GM18520 (cell line): ENCODE results near the gene SNPH.
"Not testable (repeated sequence)": the region's sequence is repeated elsewhere in the genome, so short reads cannot be mapped to it uniquely, and the experiment has no call there.

ENCODE experiments used
- ATAC-seq: cut with Tn5 transposase; IDR thresholded peaks from one replicate; pipeline ENCODE4 v1.9.1; 2021; ENCODE audit not compliant: unreplicated experiment

The SNPH gene

GRCh38 chr20:1336699-1337367 lies 70.7 kb downstream of the SNPH start:
- no peak for ATAC-seq

GRCh38 chr20:1337441-1337840 lies 71.3 kb downstream of the SNPH start:
- no peak for ATAC-seq

GRCh38 chr20:1338096-1338495 lies 72.0 kb downstream of the SNPH start:
- ATAC-seq, result no peak

- no peak for ATAC-seq
Observed at GRCh38 chr20:1338801-1339200, 72.7 kb downstream of the SNPH start.

- no peak for ATAC-seq
Observed at GRCh38 chr20:1341561-1342265, 75.6 kb downstream of the SNPH start.

- not testable (repeated sequence) for ATAC-seq
Observed at GRCh38 chr20:1343446-1344124, 77.5 kb downstream of the SNPH start.

- no peak for ATAC-seq
Observed at GRCh38 chr20:1345030-1345755, 79.1 kb downstream of the SNPH start.

- no peak for ATAC-seq
Observed at GRCh38 chr20:1345756-1346093, 79.6 kb downstream of the SNPH start.

GRCh38 chr20:1346315-1346969 lies 80.3 kb downstream of the SNPH start:
- ATAC-seq, result no peak

GRCh38 chr20:1353956-1354355 lies 87.9 kb downstream of the SNPH start:
- ATAC-seq, result no peak

- ATAC-seq, result no peak
Observed at GRCh38 chr20:1357921-1358671, 92.0 kb downstream of the SNPH start.
